ENCODE data around the gene CTNNA2.

CTNNA2 gene

GRCh38 chr2:80311304-80311703 lies 798.5 kb downstream of the CTNNA2 start:
- Histone ChIP-seq H3K4me1 (ENCODE audit: control insufficient read depth, insufficient read depth, low read length) (no peaks in the 10 kb centered on the region), H3K9me3 (ENCODE audit: control insufficient read depth, insufficient read depth, low read length) (no peaks in the 10 kb centered on the region), H3K4me3 (ENCODE audit: low read depth, low read length) (no peak overlapping the region), H3K9ac (ENCODE audit: low read depth, low read length) (no peak overlapping the region), H3K27me3 (ENCODE audit: control insufficient read depth, insufficient read depth, low read length) (peaks cover 11% of the 10 kb centered on the region), H3K36me3 (ENCODE audit: control insufficient read depth, insufficient read depth, low read length) (no peaks in the 10 kb centered on the region)

GRCh38 chr2:80312282-80312839 lies 799.5 kb downstream of the CTNNA2 start:
- H3K9me3 ChIP-seq (ENCODE audit: control insufficient read depth, insufficient read depth, low read length) = no peaks in the 10 kb centered on the region
- peaks cover 9% of the 10 kb centered on the region for H3K27me3 ChIP-seq (ENCODE audit: control insufficient read depth, insufficient read depth, low read length)
- no peak overlapping the region for H3K4me3 ChIP-seq (ENCODE audit: low read depth, low read length)
- no peak overlapping the region for H3K9ac ChIP-seq (ENCODE audit: low read depth, low read length)
- H3K36me3 ChIP-seq (ENCODE audit: control insufficient read depth, insufficient read depth, low read length) = no peaks in the 10 kb centered on the region
- H3K4me1 ChIP-seq (ENCODE audit: control insufficient read depth, insufficient read depth, low read length) = no peaks in the 10 kb centered on the region

DNA sequence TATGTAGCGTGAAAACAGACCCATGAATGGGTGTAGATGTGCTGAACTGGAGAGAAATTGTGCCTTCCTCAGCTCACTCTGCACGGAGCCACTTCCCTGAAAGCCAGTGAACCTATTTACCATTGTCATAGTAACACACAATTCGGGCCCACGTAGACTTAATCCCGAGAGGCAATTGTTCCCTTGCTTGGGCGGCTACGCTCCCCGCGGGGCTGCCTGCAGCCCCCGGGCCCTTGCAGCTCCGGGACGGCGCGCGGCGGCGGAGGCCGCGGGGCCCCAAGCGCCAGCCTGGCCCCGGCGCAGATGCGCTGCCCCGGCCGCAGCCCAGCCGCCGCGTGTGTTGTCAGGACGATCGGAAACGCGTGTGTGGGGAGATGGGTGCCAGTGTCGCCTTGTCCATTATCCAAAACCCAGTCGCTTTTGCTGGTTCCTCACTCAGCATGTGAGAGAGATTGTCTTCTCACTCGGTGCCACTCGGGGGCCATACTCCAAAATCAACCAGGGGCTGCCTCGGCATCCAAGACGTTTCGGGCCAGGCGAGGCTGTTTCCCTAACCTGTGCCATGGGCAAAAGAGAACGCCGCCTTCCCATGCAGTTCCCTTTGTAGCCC lies 809.6 kb downstream of the CTNNA2 start:
- Histone ChIP-seq H3K4me3 (ENCODE audit: low read depth, low read length) (peak overlapping the region; percentile 45), H3K9ac (ENCODE audit: low read depth, low read length) (no peak overlapping the region), H3K9me3 (ENCODE audit: control insufficient read depth, insufficient read depth, low read length) (no peaks in the 10 kb centered on the region), H3K27me3 (ENCODE audit: control insufficient read depth, insufficient read depth, low read length) (peaks cover 25% of the 10 kb centered on the region), H3K4me1 (ENCODE audit: control insufficient read depth, insufficient read depth, low read length) (peaks cover 48% of the 10 kb centered on the region), H3K36me3 (ENCODE audit: control insufficient read depth, insufficient read depth, low read length) (no peaks in the 10 kb centered on the region)

- Histone ChIP-seq H3K4me1 (ENCODE audit: control insufficient read depth, insufficient read depth, low read length) (peaks cover 48% of the 10 kb centered on the region), H3K4me3 (ENCODE audit: low read depth, low read length) (peak overlapping the region; percentile 45), H3K36me3 (ENCODE audit: control insufficient read depth, insufficient read depth, low read length) (no peaks in the 10 kb centered on the region), H3K9me3 (ENCODE audit: control insufficient read depth, insufficient read depth, low read length) (no peaks in the 10 kb centered on the region), H3K9ac (ENCODE audit: low read depth, low read length) (no peak overlapping the region), H3K27me3 (ENCODE audit: control insufficient read depth, insufficient read depth, low read length) (peaks cover 25% of the 10 kb centered on the region)
Observed at GRCh38 chr2:80322958-80323357, 810.1 kb downstream of the CTNNA2 start.

DNA sequence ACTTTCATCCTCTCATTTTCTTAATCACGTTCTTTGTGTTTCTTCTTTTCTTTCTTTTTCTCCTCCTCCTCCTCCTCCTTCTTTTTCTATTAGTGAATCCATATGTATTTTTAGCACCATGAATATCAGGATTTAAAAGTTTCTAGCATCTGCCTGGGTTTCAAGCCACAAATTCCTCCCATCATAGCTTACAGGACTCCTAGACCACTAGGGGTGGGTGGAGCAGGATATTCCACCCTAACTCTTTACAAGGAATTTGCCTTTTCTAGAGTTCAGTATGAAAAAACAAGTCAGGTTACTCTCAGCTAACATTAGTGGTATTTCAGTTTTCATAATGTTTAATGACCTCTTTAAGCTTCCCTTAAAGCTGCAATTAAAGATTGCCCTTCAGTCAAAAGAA lies 810.8 kb downstream of the CTNNA2 start:
- H3K36me3 ChIP-seq (ENCODE audit: control insufficient read depth, insufficient read depth, low read length) = no peaks in the 10 kb centered on the region
- H3K27me3 ChIP-seq (ENCODE audit: control insufficient read depth, insufficient read depth, low read length) = peaks cover 25% of the 10 kb centered on the region
- H3K9ac ChIP-seq (ENCODE audit: low read depth, low read length) = no peak overlapping the region
- H3K4me3 ChIP-seq (ENCODE audit: low read depth, low read length) = no peak overlapping the region
- H3K4me1 ChIP-seq (ENCODE audit: control insufficient read depth, insufficient read depth, low read length) = peaks cover 48% of the 10 kb centered on the region
- H3K9me3 ChIP-seq (ENCODE audit: control insufficient read depth, insufficient read depth, low read length) = no peaks in the 10 kb centered on the region

DNA sequence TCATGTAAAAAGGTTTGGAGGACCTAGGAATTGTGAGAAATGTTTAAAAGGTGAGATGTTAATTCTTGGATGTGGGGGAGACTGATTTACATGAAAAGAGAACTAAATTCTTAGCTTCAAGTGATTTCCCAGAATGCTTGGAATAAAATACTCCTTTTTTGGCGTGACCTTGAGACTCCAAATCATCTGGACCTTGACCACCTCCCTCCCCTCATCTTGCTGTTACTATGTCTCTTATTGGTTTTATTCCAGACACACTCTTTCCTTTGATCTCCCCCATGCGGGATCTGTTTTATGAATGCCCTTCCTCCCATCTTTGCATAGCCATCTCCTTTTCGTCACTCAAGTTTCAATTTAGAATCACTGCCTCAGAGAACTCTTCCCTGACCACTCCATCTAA lies 811.7 kb downstream of the CTNNA2 start:
- no peaks in the 10 kb centered on the region for H3K9me3 ChIP-seq (ENCODE audit: control insufficient read depth, insufficient read depth, low read length)
- no peak overlapping the region for H3K9ac ChIP-seq (ENCODE audit: low read depth, low read length)

DNA sequence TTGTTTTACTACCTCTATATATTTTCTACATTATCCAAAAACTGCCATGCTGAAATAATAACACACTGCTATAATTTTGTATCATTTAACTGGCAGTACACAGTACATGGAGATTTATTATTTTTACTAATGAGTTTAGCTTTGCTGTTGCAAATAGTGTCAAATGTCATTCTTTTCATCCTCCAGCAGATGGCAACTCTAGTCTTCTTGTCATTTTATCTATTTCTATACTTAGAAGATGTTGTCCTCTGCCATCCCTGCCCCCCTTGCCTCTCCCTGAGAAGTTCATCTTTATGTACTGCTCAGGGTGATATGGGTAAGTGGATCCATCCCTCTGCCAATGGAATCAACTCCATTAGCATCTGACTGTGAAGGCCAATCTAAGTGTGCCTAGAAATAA lies 813.4 kb downstream of the CTNNA2 start:
- Histone ChIP-seq H3K4me3 (ENCODE audit: low read depth, low read length) (no peak overlapping the region), H3K36me3 (ENCODE audit: control insufficient read depth, insufficient read depth, low read length) (no peaks in the 10 kb centered on the region), H3K9ac (ENCODE audit: low read depth, low read length) (no peak overlapping the region), H3K9me3 (ENCODE audit: control insufficient read depth, insufficient read depth, low read length) (no peaks in the 10 kb centered on the region), H3K4me1 (ENCODE audit: control insufficient read depth, insufficient read depth, low read length) (peaks cover 59% of the 10 kb centered on the region), H3K27me3 (ENCODE audit: control insufficient read depth, insufficient read depth, low read length) (peaks cover 23% of the 10 kb centered on the region)

More for the DNA sequence above, 811.7 kb downstream of the CTNNA2 start:
- Histone ChIP-seq H3K36me3 (ENCODE audit: control insufficient read depth, insufficient read depth, low read length) (no peaks in the 10 kb centered on the region), H3K4me1 (ENCODE audit: control insufficient read depth, insufficient read depth, low read length) (peaks cover 51% of the 10 kb centered on the region), H3K27me3 (ENCODE audit: control insufficient read depth, insufficient read depth, low read length) (peaks cover 25% of the 10 kb centered on the region), H3K4me3 (ENCODE audit: low read depth, low read length) (no peak overlapping the region)

- Histone ChIP-seq H3K36me3 (ENCODE audit: control insufficient read depth, insufficient read depth, low read length) (no peaks in the 10 kb centered on the region), H3K4me3 (ENCODE audit: low read depth, low read length) (no peak overlapping the region), H3K4me1 (ENCODE audit: control insufficient read depth, insufficient read depth, low read length) (peaks cover 55% of the 10 kb centered on the region), H3K9ac (ENCODE audit: low read depth, low read length) (no peak overlapping the region), H3K9me3 (ENCODE audit: control insufficient read depth, insufficient read depth, low read length) (no peaks in the 10 kb centered on the region), H3K27me3 (ENCODE audit: control insufficient read depth, insufficient read depth, low read length) (peaks cover 17% of the 10 kb centered on the region)
Observed at GRCh38 chr2:80326861-80327260, 814.0 kb downstream of the CTNNA2 start.

DNA sequence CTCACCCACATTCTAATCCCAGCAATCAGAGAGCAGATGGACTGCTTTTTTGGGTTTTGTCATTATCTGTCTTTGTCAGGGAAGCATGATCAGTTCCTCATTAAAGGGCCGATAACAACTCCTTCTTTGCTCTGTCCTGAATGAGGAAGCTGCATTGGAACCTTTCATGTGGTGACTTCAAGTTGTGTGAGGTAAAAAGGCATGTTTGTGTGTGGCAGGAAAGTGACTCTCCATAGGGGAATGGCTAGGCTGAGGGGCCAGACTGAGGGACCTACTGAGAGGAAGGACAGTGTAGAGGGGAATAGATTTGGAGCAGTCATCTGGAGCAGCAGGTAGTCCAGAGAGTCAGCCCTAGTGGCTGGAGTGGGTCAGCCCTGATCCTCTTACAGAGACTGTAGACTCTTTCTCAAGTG lies 815.3 kb downstream of the CTNNA2 start:
- Histone ChIP-seq H3K4me3 (ENCODE audit: low read depth, low read length) (no peak overlapping the region), H3K36me3 (ENCODE audit: control insufficient read depth, insufficient read depth, low read length) (no peaks in the 10 kb centered on the region), H3K27me3 (ENCODE audit: control insufficient read depth, insufficient read depth, low read length) (peaks cover 5% of the 10 kb centered on the region), H3K9me3 (ENCODE audit: control insufficient read depth, insufficient read depth, low read length) (no peaks in the 10 kb centered on the region), H3K4me1 (ENCODE audit: control insufficient read depth, insufficient read depth, low read length) (peaks cover 46% of the 10 kb centered on the region), H3K9ac (ENCODE audit: low read depth, low read length) (no peak overlapping the region)

DNA sequence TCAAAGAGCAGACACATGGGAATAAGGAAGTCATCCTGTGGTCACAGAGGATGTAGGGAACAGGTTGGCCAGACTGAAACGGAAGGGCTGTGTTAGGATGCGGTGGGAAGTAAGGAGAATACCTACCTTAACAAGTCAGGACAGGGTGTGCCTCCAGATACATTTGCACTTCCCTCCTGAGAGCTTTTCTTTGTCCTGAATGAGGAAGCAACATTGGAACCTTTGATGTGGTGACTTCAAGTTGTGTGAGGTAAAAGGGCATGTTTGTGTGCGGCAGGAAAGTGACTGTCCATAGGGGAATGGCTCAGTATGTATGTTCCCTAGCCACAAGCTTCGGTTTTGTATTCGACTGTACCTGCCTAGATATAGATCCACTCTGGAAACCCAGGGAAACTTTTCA lies 816.6 kb downstream of the CTNNA2 start:
- H3K4me1 ChIP-seq (ENCODE audit: control insufficient read depth, insufficient read depth, low read length) = peaks cover 37% of the 10 kb centered on the region
- no peak overlapping the region for H3K9ac ChIP-seq (ENCODE audit: low read depth, low read length)
- H3K4me3 ChIP-seq (ENCODE audit: low read depth, low read length) = no peak overlapping the region

DNA sequence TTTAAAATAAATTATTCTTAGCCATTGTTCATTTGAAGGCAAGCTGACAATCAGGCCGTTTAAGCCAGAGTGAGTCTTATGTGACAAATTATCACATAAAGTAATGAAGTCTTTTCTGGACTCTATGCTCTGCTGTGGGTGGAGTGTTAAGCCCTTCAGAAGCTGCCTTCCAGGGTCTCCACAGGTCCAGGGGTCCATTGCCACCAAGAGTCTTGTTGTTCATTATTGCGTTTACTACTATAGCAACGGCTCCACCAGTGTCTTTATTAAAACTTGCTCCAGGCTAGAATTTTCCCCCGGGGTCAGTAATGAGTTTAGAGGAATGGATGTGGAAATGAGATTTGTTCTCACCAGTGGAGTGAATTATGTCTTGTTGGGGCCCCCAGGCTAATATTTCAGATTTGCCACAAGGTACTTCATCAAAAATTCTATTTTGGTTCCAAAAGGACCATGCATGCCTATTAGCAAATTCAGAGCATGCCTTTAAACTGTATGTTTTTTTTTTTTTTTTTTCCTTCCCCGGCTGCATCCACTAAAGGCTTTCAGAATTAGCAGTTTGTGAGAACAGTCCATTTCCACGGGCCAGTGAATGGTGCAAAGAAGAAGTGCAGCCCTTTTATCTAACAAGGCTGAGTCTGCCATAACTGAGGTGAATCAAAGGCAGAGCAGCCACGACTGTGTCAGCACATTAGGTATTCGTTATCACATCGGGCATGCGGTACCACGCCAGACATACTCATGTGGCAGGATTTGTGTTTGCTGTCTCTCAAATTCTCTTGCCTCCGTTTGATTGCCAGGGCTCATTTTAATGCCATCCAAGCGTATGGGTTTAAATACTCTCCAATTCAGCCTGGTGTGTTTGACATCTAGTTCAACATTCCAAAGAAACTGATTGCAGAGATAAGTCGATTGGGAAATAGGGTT lies 817.9 kb downstream of the CTNNA2 start:
- Histone ChIP-seq H3K9ac (ENCODE audit: low read depth, low read length) (no peak overlapping the region), H3K4me1 (ENCODE audit: control insufficient read depth, insufficient read depth, low read length) (peaks cover 25% of the 10 kb centered on the region), H3K36me3 (ENCODE audit: control insufficient read depth, insufficient read depth, low read length) (no peaks in the 10 kb centered on the region), H3K27me3 (ENCODE audit: control insufficient read depth, insufficient read depth, low read length) (no peaks in the 10 kb centered on the region), H3K9me3 (ENCODE audit: control insufficient read depth, insufficient read depth, low read length) (no peaks in the 10 kb centered on the region), H3K4me3 (ENCODE audit: low read depth, low read length) (no peak overlapping the region)

More for the DNA sequence above, 816.6 kb downstream of the CTNNA2 start:
- no peaks in the 10 kb centered on the region for H3K9me3 ChIP-seq (ENCODE audit: control insufficient read depth, insufficient read depth, low read length)
- no peaks in the 10 kb centered on the region for H3K36me3 ChIP-seq (ENCODE audit: control insufficient read depth, insufficient read depth, low read length)
- H3K27me3 ChIP-seq (ENCODE audit: control insufficient read depth, insufficient read depth, low read length) = no peaks in the 10 kb centered on the region

DNA sequence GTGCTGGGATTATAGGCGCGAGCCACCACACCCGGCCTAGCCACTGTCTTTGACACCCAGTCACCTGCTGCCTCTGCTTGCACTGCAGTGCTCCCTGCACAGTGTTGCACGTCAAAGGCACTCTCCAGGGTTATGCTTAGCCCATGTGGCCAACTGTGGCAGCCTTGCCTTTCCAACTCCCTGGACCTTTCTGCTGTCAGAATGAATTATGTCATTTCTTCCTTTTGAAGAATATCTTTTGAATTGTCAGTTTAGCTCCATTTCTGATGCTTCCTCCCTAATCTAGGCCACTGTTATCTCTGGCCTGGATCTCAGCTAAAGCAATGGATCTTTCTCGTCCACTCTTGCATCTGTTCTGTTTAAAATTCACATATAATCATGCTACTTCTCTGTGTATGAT lies 821.0 kb downstream of the CTNNA2 start:
- Histone ChIP-seq H3K36me3 (ENCODE audit: control insufficient read depth, insufficient read depth, low read length) (no peaks in the 10 kb centered on the region), H3K27me3 (ENCODE audit: control insufficient read depth, insufficient read depth, low read length) (no peaks in the 10 kb centered on the region), H3K4me1 (ENCODE audit: control insufficient read depth, insufficient read depth, low read length) (peaks cover 11% of the 10 kb centered on the region), H3K4me3 (ENCODE audit: low read depth, low read length) (no peak overlapping the region), H3K9me3 (ENCODE audit: control insufficient read depth, insufficient read depth, low read length) (no peaks in the 10 kb centered on the region), H3K9ac (ENCODE audit: low read depth, low read length) (no peak overlapping the region)
